HG03196 (cell line): Measurements from ENCODE around the gene WDR45B.

ENCODE experiments used
- ATAC-seq: cut with Tn5 transposase; IDR thresholded peaks from one replicate; pipeline ENCODE4 v1.9.1; 2021; ENCODE audit not compliant: unreplicated experiment

The WDR45B gene

DNA sequence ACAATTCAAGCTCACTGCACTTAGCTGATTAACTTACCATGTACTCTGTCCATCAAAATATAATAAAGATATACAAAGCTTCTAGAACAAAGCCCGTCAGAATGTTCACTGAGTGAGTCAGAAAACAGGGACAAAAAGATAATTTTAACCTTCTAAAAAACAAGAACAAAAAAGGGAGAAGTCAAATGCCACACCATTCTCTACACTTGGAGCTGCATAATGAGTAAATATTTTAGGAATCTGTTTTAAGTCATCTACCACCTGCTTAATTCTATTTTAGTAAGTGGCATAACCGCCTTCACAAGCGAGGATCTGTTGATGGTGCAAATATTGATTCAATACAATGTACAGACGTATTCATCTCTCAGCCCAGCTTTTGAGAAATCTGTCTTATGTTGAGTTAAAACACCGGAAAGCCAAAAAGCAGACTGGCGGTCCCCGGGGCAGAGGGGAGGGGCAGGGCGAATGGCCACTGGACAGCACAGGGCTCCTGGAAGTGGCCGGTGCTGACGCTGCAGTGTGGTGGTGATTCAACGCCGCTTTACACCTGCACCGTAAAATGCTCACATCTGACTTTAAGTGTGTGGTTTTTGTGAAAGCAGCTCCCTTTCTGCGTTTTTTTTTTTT is 30.1 kb upstream of the WDR45B start:
- no peak for ATAC-seq

DNA sequence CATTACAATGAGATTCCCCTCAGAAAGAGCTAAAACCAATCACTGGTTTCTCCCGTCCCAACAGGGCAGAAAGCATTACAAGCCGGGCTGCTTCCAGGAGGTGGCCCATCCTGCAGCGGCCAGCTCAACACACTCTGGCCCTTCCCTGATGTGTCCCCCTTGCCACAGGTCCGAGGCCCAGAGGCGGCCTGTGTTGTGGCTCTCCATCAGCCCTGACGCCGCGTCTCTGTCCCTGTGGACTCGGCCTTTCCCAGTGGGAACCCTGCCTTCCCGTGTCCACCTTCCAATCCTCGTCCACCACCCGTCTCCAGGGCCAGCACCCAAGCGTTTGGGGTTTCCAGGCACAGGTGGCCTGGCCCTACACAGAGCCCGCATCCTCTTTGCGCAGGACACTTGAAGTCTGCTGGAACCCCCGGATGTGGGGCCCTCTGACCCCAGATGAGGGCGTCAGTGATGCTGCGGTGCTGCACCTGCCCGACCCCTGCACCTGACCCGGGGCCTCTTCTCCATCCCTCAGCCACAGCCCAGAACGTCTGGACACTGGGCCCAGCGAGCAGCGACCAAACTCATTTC is 29.2 kb upstream of the WDR45B start:
- ATAC-seq: no peak

DNA sequence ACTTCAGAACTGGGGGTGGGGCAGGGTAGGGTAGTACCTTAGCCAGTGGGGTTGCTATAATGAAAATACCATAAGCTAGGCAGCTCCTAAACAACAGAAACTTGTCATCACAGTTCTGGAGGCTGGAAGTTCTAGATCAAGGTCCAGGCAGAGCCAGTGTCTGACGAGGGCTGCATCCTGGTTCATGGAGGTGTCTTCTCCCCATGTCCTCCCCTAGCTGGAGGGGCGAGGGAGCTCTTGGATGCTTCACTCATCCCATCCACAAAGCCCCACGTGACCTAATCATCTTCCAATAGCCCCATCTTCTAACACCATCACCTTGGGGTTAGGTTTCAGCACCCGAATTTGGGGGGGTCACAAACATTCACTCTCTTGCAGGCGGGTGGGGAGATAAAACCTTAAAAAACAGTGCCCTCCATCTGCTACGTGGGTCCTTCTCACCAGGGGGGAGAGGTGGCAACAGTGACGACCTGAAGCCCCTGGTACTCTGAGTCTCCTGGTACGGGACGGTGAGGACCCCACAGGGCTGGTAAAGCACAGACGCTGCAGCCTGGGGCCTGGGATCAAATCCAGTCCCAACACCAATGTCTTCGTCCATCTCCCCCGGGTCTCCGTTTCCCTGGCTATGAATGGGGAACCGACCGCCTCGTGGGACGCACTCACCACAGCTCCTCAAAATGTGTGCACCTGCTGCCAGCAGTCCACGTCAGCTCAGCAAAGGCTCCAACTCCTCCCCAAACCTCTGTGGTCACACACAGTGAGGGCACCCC is 27.4 kb upstream of the WDR45B start:
- no peak for ATAC-seq

DNA sequence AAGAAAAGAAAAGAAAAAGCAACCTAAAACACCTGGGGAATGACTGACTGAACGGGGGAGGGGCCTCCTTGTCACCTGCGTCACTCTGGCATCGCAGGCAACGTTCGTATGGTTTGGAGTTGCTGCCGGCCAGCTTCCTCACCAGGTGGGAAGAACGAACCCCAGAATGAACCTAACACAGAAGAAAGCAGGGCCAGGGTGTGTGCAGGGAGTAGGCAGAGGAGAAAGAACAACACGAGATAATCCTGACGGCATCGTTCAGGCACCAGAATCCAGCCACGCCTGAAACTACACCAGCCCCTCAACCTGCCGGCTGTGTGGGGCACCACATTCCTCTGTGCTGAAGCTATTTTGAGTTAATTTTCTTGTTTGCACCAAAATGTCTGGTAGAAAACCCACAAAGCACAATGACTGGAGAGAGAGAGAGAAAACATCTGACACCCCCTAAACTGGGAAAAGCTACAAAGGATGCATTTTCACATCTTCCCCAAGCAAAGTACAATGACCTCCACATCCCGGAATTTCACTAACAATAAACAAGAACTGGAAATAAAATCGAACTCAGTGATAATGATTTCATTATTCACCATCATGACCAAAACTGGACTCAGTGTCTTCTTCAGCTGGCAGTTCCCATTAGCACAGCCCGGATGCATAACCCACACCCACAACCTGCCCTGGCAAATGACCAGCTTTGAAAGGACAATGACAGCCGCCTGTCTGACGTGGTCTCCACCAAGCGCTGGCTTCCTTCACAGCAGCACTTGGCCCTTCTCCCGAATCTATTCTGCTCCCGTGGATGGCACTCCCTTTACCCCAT is 26.6 kb upstream of the WDR45B start:
- no peak for ATAC-seq

DNA sequence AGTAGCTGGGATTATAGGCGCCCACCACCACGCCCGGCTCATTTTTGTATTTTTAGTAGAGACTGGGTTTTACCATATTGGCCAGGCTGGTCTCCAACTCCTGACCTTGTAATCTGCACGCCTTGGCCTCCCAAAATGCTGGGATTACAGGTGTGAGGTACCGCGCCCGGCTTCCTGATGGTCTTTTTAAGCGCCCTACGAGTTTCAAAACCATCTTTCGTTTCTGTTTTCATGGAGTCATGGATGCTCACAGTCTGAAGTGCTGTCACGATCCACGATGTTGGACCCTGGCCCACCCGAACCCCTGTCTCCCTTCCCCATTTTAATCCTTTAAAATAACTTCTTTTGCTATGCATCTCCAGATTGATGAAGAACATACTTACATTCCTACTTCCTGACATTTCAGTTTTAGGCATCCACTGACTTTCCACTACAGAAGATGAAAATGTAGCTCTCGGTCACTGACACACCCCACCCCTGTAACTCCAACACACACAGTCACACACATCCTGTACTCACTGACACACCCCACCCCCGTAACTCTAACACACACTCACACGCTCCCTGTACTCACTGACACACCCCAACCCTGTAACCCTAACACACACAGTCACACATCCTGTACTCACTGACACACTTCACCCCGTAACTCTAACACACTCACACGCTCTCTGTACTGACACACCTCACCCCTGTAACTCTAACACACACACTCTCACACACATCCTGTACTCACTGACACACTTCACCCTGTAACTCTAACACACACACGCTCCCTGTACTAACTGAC is 22.6 kb upstream of the WDR45B start:
- no peak for ATAC-seq

DNA sequence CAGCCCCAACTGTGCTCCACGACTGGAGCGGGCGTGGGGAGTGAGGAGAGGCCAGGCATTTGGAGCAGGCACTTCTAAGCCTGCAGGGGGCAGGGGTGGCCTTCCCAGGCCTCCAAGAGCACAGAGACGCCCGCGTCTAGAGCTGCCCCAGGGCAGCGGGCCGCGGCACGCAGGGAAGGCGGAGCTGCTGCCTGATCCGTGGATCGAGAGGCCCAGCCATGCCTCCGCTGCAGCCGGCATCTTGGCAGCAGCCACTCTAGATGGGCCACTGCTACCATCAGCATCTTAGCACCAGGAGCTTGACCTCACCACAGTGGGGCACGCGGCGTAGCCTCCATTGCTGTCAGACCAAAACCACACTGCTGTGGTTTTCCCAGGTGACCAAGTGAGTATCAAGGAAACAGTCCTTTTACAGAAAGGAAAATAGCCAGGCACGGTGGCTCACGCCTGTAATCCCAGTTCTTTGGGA is 20.4 kb upstream of the WDR45B start:
- no peak for ATAC-seq

DNA sequence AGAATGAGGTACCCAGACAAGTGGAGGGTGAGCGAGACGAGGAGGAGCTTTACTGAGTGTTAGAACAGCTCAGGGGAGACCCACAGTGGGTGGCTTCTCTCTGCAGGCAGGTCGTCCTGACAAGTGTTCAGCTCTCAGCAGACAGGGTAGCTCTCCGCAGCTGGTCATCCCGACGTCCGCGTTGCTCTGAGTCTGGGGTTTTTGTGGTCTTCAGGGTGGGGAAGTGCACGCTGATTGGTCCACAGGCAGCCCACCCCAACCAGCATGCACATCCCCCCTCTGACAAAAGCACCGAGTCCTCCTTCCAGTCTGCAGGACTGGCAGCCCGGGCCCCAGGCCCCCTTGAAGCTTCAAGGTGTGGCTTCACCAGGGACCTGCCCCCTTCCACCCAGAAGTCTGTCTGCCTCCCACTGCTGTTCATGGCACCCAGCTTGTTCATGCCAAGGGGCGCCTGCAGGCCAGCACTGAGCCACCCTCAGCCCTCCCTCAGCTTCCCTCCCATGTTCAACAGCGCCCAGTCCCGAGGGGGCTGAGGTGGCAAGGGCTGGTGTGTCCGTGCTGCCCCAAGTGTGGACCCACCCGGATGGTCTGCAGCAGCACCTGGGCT is 19.9 kb upstream of the WDR45B start:
- ATAC-seq: no peak

DNA sequence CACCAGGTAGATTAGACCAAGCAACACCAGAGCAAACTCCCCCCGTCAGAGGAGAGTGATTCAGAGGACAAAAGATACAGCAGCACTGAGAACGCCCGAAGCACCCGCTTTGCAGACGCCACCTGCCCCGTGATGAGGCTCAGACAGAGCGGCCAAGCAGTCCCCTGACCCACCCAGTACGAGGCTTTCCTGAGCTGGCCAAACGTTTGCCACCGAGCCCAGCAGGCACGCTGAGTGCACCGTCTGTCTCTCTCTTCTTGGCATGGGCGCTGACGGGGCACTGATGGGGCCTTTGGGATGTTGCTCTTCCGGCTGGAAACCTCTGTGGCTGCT is 19.4 kb upstream of the WDR45B start:
- no peak for ATAC-seq

DNA sequence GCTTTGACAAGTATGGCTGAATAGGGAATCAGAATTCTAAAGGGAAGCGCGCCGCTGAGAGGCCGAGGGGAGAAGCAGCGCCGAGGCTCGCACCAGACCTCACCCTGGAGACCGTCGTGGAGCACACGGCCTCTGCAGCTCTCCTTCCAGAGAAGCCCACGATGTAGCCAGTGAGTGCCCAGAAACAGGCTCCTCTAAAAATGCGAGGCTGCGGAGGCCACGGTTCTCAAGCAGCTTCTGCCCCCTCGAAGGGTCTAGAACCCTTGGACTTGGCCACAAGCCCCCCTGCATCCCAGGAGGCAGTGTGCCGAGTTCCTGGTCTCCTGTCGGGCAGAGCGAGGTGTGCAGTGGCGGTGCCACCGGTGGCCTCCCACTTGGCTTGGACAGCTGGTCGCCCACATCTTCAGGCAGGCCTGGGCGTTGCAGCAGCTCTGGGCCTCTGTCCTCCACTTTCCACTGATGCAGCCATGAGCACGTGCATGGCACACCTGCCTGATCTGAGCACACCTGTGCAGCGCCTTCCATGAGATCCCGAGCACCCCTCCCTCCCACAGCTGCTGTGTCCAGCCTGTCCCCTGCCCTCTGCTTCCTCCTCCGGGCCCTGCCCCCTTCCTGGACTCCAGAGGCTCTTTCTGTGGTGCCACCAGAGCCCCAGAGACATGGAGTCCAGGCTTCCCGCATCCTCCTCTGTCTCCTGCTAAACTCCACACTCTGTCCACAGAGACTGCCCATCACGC is 18.9 kb upstream of the WDR45B start:
- no peak for ATAC-seq

DNA sequence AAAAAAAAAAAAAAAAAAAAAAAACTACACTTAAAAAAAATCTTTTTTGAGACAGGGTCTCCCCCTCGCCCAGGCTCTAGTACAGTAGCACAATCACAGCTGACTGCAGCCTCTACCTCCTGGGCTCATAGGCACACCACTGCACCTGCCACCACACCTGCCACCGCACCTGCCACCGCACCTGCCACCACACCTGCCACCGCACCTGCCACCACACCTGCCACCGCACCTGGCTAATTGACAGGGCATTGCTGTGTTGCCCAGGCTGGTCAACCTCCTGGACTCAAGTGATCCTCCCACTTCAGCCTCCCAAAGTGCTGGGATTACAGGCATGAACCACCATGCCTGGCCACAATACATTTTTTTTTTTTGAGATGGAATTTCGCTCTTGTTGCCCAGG is 17.6 kb upstream of the WDR45B start:
- ATAC-seq: no peak

DNA sequence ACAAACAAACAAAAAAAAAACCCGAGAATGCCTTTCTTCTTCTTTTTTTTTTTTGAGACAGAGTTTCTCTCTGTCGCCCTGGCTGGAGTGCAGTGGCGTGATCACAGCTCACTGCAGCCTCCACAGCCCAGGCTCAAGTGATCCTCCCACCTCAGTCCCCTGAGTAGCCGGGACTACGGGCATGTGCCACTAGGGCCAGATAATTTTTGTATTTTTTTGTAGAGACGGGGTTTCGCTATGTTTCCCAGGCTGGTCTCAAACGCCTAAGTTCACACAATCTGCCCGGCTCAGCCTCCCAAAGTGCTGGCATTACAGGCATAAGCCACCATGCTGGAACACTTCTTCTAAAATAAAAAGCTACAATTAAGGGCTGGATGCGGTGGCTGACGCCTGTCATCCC is 17.0 kb upstream of the WDR45B start:
- ATAC-seq: no peak

DNA sequence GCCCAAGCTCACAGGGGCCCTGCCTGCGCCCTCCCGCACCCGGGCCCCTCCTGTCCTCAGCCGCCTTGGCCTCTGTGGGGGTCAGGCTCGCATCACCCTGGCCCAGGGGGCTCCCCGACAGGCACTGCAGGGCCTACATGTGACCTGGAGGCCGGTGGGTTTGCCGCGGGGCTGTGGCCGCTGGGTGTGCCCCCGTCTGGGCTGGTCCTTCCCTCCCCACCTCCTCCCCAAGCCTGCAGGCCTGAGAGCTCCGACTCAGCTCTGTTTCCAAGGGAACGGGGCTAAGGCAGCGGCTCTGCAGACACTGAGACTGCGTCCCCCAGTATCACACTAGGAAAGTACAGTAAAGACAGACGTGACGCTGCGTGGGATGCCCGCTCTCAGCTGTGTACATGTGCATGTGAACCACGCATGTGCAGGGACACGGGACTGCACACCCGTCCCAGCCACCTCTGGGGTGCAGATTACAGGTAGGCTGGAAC is 16.5 kb upstream of the WDR45B start:
- ATAC-seq: no peak

DNA sequence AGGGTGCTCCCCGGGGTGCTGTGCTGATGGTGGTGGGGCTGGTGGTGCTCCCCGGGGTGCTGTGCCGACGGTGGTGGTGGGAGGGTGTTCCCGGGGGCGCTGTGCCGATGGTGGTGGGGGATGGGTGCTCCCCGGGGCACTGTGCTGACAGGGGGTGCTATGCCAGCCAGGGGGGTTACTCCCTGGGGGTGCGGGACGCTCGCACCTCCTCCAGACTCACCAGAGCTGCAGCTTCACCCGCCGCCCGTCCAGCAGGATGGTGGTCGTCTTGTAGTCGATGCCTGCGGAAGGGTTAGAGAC is 16.0 kb upstream of the WDR45B start:
- no peak for ATAC-seq

DNA sequence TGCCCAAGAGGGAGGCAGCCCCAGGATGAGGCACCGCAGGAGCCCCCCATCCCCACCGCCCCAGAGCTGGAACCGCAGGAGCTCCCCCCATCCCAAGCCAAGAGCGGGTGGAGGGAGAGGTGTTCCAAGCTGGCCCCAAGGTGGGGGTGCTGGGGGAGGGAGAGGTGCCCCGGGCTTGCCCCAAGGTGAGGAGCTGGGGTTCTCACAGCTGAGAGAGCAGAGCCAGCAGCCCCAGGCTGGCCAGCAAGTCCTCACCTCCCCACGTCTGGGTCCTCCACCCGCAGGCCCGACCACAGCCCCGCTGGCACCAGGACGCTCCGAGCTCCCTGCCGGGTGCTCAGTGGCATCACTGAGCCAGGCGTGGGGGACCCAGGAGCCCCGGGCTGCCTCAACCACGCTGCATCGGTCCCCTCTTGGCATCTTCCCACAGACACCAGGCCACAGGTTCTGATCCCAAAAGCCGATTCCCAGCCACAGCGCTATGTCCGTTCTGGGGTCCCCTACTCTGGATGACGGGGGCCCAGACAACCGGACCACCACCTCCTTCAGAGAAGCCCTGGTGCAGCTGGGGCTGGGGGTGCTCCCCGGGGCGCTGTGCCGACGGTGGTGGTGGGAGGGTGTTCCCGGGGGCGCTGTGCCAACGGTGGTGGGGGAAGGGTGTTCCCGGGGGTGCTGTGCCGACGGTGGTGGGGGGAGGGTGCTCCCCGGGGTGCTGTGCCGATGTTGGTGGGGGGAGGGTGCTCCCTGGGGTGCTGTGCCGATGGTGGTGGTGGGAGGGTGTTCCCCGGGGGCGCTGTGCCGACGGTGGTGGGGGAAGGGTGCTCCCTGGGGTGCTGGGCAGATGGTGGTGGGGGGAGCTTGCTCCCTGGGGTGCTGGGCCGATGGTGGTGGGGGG is 15.4 kb upstream of the WDR45B start:
- ATAC-seq: no peak

DNA sequence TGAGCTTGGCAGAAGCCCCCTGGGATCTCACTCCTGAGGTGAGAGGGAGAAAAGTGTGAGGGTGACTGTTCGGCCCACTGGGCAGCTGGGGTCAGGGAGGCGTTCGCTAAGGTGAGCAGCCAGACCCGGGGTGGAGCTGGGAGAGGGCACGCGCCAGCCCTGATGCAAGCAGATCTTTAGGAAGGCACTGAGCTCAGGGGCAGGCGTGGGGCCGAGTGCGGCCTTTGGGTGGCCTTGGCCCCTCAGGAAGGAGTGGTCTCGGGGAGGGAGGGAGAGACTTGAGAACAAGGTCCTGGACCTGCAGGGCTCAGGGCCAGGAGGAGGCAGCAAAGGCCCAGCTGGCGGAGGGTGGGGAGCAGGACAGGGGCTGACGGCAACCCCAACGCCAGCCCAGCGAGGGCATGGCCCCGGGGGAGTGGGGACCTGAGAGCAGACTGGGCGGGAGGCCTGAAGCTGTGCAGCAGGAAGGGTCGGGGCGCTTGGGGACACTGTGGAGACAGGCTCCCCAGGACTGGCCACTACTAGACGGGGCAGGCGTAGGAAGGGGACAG is 14.5 kb upstream of the WDR45B start:
- ATAC-seq: no peak

DNA sequence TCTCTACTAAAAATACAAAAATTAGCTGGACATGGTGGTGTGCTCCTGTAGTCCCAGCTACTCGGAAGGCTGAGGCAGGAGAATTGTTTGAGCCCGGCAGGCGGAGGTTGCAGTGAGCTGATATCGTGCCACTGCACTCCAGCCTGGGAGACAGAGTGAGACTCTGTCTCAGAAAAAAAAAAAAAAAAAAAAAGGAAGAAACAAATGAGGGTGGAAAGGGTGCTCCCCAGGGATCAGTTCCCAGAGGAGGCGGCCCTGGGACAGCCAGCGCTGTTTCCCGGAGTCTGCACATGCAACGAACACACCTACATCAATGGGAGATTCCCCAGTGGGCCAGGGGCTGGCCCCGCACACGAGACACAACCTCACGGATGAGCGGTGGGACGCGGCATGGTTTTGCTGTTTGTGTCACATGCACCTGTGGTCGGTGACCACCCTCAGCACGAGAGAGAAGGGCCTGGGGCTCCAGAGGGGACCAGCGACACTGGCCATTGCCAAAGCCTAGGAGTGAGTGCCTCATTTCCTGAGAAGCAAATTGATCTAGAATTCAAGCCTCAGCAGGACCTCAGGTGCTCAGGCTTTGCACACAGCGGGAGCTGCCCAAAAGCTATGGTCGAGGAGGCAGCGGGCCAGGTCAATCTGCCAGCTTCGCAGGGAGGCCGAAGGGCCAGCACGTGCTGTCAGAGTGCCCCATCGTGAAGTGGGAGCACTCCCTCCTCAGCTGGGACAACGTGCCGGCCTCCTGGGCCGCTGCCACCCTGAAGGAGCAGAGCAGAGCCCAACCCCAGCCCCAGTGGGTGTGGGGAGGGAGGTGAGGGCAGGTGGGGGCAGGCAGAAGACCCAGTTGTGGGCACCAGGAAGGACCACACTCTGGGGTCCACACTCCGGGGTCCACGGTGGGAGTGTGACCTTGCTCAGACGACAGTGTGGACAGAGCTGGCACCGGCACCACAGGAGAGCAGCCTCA is 13.8 kb upstream of the WDR45B start:
- ATAC-seq: no peak

DNA sequence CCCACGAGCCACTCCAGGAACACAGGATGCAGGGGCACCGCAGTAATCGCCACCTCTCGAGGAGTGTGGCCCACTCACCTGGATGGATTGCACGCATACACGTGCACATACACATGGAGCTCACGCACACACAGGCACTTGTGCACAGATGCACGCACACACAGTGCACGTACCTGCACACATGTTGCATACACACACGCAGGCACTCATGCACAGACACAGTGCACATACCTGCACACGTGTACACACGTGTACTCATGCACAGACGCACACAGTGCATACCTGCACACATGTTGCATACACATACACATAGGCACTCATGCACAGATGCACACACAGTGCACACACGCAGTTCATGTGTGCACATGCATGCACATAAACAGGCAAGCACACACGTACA is 11.6 kb upstream of the WDR45B start:
- no peak for ATAC-seq
